Stimulated activated CD8-positive, alpha-beta memory T cell treated with anti-CD3 and anti-CD28 coated beads, Interleukin-7, amount 100 ng/mL, for 1 hour (primary cell): ENCODE data around the gene CDA.

Experiments used
- DNase-seq, 2 donors: peaks; one replicate each; pipeline ENCODE4 v3.0.0-alpha.2; 2020; ENCODE audit warnings: low read depth in 2 of 2

CDA gene

DNA sequence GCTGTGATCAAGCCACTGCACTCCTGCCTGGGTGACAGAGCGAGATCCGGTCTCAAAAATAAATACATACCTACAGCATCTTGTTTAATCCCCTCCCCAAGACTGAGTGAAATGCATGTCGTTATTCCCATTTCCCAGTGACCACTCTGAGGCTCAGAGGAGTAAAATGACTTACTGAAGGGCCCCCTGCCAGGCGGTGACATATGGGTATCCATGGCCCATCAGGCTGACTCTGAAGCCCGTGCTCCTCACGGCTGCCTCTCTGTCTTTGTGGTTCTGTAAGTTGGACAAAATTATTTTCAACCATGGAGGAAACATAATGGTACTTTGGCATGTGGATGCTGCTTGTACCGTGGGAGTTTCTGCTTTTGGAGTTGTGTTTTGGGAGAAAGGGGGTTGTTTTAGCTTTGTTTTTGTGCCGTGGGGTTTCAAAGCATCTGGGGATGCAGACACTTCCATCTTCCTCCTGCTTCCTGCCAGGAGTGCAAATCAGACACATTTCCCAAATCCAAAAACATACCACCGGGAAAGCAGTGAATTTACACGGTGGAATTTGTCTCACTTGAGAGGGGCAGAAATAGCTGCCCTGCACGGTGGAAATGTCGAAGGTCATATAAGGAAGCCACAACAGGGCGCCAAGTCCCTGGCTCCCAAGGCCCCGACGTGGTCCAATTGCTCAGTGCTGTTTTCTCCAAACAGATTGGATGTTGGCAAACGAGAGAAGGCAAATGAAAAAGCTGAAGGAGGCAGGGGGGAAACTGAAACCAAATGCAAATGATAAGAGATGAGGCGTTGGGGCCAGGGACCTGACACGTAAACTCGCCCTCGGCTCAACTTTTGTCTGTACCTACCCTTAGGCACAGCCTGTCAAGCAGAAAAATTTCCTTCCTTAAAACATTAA is 27.3 kb downstream of the CDA start:
- DNase-seq, result no peak

- DNase-seq, result no peak
Observed at GRCh38 chr1:20616847-20617487, 28.1 kb downstream of the CDA start.

DNA sequence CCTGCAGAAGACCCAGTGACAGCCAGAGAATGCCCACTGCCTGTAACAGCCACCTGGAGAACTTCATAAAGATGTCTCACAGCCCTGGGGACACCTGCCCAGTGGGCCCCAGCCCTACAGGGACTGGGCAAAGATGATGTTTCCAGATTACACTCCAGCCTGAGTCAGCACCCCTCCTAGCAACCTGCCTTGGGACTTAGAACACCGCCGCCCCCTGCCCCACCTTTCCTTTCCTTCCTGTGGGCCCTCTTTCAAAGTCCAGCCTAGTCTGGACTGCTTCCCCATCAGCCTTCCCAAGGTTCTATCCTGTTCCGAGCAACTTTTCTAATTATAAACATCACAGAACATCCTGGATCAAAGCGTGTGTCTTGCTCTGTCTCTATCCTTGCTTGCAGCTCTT is 29.7 kb downstream of the CDA start:
- no peak for DNase-seq

GRCh38 chr1:20619999-20620398 is 31.1 kb downstream of the CDA start:
- no peak for DNase-seq

GRCh38 chr1:20621012-20621411 is 32.1 kb downstream of the CDA start:
- no peak for DNase-seq

- no peak for DNase-seq
Observed at GRCh38 chr1:20624709-20625108, 35.8 kb downstream of the CDA start.

DNA sequence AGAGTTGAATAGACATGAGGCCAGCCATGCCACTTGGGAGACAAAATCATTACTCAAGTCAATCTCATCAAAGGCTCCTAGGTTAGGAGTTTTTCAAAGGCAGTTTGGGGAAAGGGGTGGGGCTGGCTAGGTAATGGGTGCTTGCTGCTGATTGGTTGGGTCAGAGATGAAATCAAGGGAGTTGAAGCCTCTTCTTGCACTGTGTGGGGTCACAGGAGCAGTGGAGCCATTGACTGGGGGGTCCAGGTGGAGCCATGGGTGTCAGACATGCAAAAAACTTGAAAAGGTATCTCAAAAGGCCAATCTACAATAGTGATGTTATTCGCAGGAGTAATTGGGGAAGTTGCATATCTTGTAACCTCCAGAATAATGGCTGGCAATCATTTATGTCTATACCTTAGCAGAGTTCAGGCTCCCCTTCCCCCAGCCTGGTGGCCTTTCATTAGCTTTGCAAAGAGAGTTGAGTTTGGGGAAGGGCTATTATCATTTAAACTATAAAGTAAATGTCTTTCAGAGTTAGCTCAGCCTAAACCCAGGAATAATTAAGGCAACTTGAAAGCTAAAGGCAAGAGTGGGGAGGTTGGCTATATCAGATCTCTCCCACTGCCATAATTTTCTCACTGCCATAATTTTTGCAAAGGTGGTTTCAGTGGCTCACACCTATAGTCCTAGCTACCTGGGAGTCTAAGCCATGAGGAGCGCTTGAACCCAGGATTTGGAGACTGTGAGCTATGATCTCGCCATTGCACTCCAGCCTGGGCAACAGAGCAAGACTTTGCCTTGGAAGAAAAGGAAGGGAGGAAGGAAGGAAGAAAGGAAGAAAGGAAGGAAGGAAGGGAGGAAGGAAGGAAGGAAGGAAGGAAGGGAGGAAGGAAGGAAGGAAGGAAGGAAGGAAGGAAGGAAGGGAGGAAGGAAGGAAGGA is 36.5 kb downstream of the CDA start:
- DNase-seq, result no peak

DNA sequence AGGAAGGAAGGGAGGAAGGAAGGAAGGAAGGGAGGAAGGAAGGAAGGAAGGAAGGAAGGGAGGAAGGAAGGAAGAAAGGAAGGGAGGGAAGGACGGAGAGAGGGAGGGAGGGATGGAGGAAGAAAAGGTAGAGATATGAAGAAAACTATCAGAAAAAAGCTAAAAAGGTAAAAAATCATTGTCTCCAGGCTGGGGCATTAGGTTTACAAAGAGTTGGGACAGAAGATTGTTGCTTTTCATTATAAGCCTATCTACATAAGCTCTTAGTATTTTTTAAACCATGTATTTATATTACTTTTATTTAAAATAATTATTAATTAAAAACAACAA is 37.2 kb downstream of the CDA start:
- no peak for DNase-seq

- DNase-seq, result no peak
Observed at GRCh38 chr1:20626524-20626923, 37.6 kb downstream of the CDA start.

DNA sequence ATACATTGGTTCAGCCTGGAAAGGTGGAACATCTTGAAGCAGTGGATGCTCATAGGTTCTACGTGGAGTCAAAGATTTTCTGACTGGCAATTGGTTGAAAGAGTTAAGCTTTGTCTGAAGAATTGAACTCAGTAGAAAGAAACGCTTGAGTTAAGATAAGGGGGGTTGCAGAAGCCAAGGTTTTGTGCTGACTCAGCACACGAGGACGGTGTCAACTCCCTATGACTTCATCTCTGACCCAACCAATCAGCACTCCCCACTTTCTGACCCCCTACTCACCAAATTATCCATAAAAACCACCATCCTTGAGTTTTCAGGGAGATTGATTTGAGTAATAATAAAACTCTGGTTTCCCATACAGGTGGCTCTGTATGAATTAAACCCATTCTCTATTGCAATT is 41.8 kb downstream of the CDA start:
- no peak for DNase-seq

DNA sequence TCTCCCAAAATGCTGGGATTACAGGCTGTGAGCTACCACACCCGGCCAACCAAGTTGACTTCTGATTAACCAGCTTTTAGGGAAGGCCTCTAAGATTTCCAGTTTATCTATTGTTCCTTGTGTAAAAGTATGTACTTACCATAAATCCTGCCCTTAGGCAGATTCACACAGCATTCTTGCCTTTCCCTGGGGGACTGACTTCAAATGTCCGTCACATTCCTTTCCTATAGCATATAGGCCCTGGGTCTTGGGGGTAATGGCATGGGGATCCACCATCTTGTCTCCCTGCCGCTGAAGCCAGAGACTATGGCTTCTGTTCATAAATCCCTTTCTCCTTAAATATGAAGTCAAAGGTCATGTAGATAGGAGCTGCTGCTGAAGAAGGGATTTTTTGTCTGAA is 43.5 kb downstream of the CDA start:
- no peak for DNase-seq

GRCh38 chr1:20633190-20634064 is 44.5 kb downstream of the CDA start, which contains the start of gene PINK1:
TSS of gene PINK1 (plus strand) at chr1:20633458. CDS start at chr1:20633549, 91 bp downstream.
- peak; percentile 73 to 77 for DNase-seq

GRCh38 chr1:20634065-20634593 is 45.2 kb downstream of the CDA start:
- no peak for DNase-seq

DNA sequence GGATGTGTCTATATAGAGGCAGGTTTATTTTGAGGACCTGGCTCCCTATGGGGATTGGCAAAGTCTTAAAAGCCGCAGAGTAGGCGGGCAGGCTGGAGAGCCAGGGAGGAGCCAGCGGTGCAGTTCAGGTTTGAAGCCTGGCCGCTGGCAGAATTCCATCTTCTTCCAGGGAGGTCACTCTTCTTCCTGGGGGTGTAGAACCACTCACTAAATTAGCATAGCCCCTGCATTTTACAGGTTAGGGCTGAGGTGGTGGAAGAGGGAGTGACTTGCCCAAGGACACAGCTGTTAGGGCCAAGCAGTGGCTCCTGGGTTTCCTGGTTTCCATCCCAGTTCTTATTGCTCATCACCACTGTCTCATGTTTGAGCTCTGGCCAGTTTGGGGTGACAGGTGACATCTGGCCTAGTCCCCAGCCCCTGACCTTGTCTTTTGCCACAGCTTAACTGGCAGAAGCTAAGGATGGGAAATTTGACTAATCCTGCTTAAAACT is 45.7 kb downstream of the CDA start:
- no peak for DNase-seq

DNA sequence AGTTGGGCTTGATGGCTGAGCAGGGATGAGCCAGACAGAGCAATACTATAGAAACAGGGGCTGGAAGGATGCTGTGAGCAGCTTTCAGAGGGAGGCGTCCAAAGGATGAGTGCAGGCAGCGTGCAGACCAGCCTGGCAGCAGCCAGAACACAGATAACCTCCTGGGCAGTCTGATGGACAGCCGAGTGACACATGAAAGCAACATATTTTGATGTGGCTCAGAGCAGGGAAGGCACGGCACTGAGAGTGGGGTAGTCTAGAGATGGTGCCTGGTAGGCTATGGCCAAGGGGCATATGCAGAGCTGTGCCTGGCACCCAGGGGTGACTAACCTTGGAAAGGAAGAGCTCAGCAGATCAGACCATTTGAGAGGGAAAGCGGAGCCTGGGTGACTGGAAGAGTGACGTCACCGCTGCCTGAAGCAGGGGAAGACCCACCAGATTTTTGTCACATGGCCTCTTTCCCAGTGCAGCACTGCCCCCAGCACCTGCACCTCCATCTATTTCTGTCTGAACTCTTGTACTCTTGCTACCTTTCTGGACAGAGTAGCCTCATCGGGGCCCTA is 48.0 kb downstream of the CDA start:
- no peak for DNase-seq

DNA sequence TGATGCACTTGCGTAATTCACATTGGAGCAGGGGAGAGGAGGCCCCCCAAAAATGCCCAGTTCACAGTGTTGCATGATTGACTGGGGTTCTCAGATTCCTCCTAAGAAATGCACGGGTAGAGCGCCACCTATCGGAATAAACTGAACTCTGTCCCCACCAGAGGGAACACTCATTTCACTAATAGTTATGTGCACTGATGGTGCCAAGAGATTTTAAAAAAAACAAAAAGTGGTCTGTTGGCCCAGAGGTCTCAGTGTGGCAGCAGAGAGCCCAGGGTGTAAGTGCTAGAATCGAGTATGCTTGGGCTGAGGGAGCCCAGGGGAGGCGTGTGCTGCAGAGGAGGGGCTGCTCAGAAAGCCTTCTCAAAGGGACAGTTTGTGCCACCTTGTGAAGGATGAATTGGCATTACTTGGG is 51.3 kb downstream of the CDA start:
- peak in 1 of 2 donors; percentile 24 for DNase-seq

- DNase-seq, result no peak
Observed at GRCh38 chr1:20641975-20642374, 53.1 kb downstream of the CDA start.

DNA sequence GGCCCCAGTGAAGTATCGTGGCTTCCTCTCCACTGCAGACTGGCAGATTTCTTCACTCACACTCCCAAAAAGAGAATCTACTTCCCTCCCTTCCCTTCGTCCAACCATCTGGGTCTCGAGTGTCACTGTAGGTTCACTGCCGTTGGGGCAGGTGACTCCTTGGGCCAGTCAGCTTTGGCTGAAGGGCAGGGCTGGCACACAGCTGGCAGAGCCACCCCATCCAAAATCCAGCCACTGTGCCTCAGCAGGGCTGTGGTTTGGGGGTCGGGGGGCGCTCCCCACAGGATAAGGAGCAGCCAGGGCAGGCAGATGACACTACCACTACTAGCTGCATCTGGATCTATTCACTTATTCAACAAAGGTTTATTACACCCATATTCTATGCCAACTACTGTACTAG is 54.2 kb downstream of the CDA start:
- no peak for DNase-seq

GRCh38 chr1:20644416-20644815 is 55.5 kb downstream of the CDA start:
- DNase-seq, result no peak

DNA sequence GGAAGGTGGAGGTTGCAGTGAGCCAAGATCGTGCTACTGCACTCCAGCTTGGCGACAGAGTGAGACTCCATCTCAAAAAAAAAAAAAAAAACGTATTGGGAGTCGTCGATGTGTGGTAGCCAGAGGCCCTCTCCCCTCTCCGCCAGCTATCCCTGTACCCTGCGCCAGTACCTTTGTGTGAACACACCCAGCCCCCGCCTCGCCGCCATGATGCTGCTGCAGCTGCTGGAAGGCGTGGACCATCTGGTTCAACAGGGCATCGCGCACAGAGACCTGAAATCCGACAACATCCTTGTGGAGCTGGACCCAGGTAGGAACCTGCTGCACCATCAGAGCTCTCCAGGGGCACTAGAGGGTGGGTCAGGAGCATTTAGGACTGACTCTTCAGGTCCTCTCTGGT is 56.5 kb downstream of the CDA start:
- DNase-seq, result no peak

GRCh38 chr1:20648438-20648837 is 59.5 kb downstream of the CDA start:
- no peak for DNase-seq
